Thymus (tissue), 11 donors: ENCODE results near the gene LHX3. TPM values are rescaled to one million over a fixed set of nuclear protein-coding genes. Genes with fewer than 3 reads are reported as not detected.

Source experiments
- DNase-seq, 9 donors: peaks; one replicate each; pipeline ENCODE4 v3.0.0-alpha.2; 2013; ENCODE audit warnings: low spot score in 9 of 9, low read depth in 6 of 9, missing footprints in 1 of 9
- H3K27ac ChIP-seq, 2 donors: one replicate each; pipeline ENCODE4 v1.5.1; 2013; ENCODE audit warnings: control low read depth in 1 of 2, low read depth in 1 of 2, low read length in 1 of 2, mild to moderate bottlenecking in 1 of 2, moderate library complexity in 1 of 2
- H3K27me3 ChIP-seq, 2 donors: one replicate each; pipeline ENCODE4 v1.5.1; 2013; ENCODE audit warnings: low read length in 1 of 2; ENCODE audit not compliant: control insufficient read depth in 2 of 2, insufficient read depth in 1 of 2
- H3K36me3 ChIP-seq, 2 donors: one replicate each; pipeline ENCODE4 v1.5.1; 2013; ENCODE audit warnings: low read length in 1 of 2, mild to moderate bottlenecking in 1 of 2, moderate library complexity in 1 of 2; ENCODE audit not compliant: control insufficient read depth in 2 of 2, insufficient read depth in 2 of 2
- H3K4me1 ChIP-seq, 2 donors: one replicate each; pipeline ENCODE4 v1.5.1; 2013; ENCODE audit warnings: low read length in 2 of 2; ENCODE audit not compliant: control insufficient read depth in 2 of 2, insufficient read depth in 2 of 2
- H3K4me3 ChIP-seq, 2 donors: one replicate each; pipeline ENCODE4 v1.5.1; 2013; ENCODE audit warnings: low read length in 2 of 2, control low read depth in 1 of 2, mild to moderate bottlenecking in 1 of 2
- H3K9me3 ChIP-seq, 2 donors: one replicate each; pipeline ENCODE4 v1.5.1; 2013; ENCODE audit warnings: low read length in 1 of 2, mild to moderate bottlenecking in 1 of 2; ENCODE audit not compliant: control insufficient read depth in 2 of 2, insufficient read depth in 1 of 2
- WGBS: extraction: QIAGEN DNeasy Blood & Tissue Kit; methylation state at CpG from one replicate; pipeline ENCODE4 v1.1.7; 2013; 5-methylcytosine and 5-hydroxymethylcytosine counted together
- polyA plus RNA-seq: library from polyadenylated mRNA; stranded (reverse); fragments of 200-250 nt; gene quantifications from one replicate; pipeline ENCODE4 v1.2.3, GENCODE V29; 2013
- total RNA-seq: library from RNA; stranded (reverse); fragments of 120-200 nt; gene quantifications from one replicate; pipeline ENCODE4 v1.2.4, GENCODE V29; 2013
- donor health status: healthy.

Gene LHX3
- total and polyA plus RNA-seq, 2 donors, result 0.09 to 0.23 TPM

DNA sequence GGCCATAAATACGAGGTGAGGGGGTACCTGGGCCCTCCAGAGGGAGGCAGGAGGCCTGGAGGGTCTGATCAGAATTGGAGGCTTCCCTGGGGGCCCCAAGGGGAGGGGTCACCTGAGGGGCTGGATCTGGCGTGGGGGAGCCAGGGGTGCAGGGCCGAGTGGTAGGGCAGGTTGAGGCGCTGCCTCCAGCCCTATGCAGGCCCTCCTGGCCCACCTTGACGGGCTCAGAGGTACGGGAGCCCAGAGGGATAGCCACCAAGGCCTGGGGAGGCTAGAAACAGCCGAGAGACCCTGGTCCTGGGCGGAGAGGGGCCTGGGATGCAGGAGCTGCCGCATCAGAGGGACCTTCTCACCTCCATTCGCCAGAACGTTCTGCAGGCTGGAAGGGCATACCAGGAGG is 24.3 kb downstream of the LHX3 start:
- Histone ChIP-seq H3K27me3 (peaks cover 2 to 45% of the 10 kb centered on the region in 2 donors), H3K4me1 (no peaks in the 10 kb centered on the region), H3K9me3 (no peaks in the 10 kb centered on the region), H3K36me3 (no peaks in the 10 kb centered on the region), H3K27ac (no peak overlapping the region), H3K4me3 (no peak overlapping the region)
- DNase-seq, result no peak
- 86% methylated on average over 11 of the region's 11 CpGs for WGBS

DNA sequence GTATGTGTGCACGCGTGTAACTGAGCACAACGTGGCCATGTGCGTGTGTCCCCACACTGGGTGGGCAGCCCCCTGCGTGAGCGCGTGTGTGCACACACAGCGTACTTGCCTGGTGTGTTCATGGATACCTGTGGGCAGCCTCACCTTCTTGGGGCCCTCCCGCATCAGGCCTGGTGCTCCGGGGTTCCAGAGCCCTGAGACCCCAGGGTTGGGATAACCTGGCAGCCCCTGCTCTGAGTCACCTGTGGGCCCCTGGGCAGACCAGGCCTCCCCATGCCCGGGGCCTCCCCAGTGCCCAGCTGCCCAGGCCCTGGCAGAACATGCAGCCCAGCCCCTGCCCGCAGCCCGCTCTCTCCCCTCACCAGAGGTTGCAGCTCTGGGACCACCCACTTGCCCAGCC is 25.2 kb downstream of the LHX3 start:
- H3K27ac ChIP-seq, result no peak overlapping the region
- H3K4me1 ChIP-seq, result no peaks in the 10 kb centered on the region
- H3K4me3 ChIP-seq, result no peak overlapping the region
- H3K27me3 ChIP-seq, result peaks cover 0 to 38% of the 10 kb centered on the region in 2 donors
- WGBS, result 95% methylated on average over 13 of the region's 13 CpGs
- H3K36me3 ChIP-seq, result no peaks in the 10 kb centered on the region
- DNase-seq, result no peak
- no peaks in the 10 kb centered on the region for H3K9me3 ChIP-seq

DNA sequence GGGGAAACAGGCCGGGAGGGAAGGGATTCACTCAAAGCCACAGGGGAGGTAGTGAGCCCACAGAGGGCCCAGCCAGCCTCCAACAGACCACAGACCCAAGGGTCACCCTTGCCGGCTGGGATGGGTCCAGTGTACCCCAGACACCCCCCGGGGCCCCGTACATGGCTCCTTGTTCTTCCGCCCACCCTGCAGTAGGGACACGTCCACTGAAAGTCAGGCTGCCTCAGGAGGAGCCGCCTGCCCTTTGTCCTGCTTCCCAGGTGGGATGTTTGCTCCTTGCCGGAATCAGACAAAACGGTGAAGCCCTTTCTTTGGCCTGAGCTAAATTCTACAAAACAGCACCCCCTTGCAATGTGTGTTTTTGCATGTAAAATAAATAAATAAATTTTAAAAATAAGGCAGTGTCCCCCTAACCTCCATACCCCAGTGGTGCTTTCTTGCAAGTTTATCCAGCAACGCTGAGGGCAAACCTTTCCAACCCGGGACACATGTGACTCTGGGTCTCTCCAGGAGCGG is 25.8 kb downstream of the LHX3 start:
- H3K27me3 ChIP-seq, result peaks cover 0 to 38% of the 10 kb centered on the region in 2 donors
- DNase-seq, result no peak
- H3K36me3 ChIP-seq, result no peaks in the 10 kb centered on the region
- 81% methylated on average over 12 of the region's 12 CpGs for WGBS
- no peaks in the 10 kb centered on the region for H3K4me1 ChIP-seq
- no peaks in the 10 kb centered on the region for H3K9me3 ChIP-seq
- no peak overlapping the region for H3K4me3 ChIP-seq
- H3K27ac ChIP-seq, result no peak overlapping the region

DNA sequence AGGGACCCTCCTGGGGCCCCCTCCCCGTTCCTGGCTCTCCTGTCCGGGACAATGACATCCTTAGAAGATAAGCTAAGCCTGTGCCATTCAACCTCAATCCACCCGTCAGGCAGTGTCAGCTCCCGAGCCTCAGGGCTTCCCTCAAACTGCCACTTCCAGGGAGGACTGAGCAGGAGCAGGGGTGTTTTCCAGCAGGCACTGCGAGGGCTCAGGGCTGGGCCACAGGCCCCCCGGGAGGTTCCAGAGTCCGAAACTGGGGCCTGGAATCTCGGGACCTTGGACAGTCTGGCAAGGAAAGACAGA is 26.2 kb downstream of the LHX3 start:
- Histone ChIP-seq H3K27me3 (peaks cover 0 to 38% of the 10 kb centered on the region in 2 donors), H3K9me3 (no peaks in the 10 kb centered on the region), H3K4me3 (no peak overlapping the region), H3K36me3 (no peaks in the 10 kb centered on the region), H3K4me1 (no peaks in the 10 kb centered on the region), H3K27ac (no peak overlapping the region)
- 71% methylated on average over 8 of the region's 8 CpGs for WGBS
- DNase-seq, result no peak

DNA sequence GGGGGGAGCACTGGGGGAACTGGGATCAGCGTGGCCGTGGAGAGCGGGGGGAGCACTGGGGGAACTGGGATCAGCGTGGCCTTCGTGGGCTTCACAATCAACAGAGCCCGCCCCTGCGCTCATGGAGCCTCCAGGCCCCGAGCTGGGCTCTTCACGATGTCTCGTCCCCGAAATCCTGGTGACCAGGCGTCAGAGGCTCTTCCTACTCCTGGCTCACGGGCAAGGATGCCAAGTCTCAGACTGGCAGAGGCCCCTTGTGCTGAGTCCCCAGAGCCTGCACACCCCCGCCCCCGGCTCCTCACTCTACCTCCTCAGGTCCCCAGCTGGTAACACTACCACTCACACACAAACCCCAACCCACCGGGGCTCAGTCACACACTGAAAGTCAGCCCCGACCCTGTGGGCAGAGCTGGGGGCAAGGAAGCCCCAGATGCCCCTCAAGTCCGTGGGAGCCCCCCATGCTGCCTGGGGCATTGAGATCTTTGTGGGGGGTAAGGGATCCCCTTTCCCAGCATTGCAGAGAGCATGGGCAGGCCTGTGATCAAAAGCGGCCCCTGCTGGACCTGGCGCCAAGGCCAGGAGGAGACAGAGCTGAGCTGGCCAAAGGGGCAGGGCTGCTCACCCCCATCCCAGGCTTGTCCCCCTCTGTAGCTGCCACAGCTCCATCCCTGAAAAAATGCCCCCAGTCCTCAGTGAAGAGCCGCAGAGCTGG is 26.7 kb downstream of the LHX3 start:
- Histone ChIP-seq H3K4me3 (no peak overlapping the region), H3K9me3 (no peaks in the 10 kb centered on the region), H3K27ac (no peak overlapping the region), H3K27me3 (peaks cover 0 to 35% of the 10 kb centered on the region in 2 donors), H3K4me1 (no peaks in the 10 kb centered on the region), H3K36me3 (no peaks in the 10 kb centered on the region)
- 94% methylated on average over 21 of the region's 21 CpGs for WGBS
- DNase-seq, result no peak

DNA sequence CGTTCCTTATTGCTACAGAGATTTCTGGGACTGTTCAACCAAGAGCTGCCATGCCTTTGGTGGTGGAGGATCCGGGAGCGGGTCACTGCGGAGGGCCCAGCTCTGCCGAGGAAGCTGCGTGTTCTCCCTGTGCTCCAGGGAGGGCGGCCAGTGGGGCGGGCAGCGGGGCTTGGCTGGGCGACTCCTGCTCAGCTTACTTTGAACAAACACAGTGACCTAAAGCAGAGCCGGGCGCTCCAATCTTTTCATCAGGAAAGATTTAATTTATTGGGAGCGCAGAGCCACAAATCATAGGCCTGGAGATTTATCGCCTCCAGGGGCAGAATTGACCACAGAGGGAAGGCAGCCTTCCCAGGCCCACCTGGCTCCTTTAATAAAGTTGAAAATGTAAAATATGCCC is 27.7 kb downstream of the LHX3 start:
- H3K36me3 ChIP-seq, result no peaks in the 10 kb centered on the region
- no peak overlapping the region for H3K27ac ChIP-seq
- H3K27me3 ChIP-seq, result peaks cover 0 to 28% of the 10 kb centered on the region in 2 donors
- no peaks in the 10 kb centered on the region for H3K9me3 ChIP-seq
- WGBS, result 96% methylated on average over 14 of the region's 14 CpGs
- DNase-seq, result no peak
- H3K4me3 ChIP-seq, result no peak overlapping the region
- H3K4me1 ChIP-seq, result no peaks in the 10 kb centered on the region

DNA sequence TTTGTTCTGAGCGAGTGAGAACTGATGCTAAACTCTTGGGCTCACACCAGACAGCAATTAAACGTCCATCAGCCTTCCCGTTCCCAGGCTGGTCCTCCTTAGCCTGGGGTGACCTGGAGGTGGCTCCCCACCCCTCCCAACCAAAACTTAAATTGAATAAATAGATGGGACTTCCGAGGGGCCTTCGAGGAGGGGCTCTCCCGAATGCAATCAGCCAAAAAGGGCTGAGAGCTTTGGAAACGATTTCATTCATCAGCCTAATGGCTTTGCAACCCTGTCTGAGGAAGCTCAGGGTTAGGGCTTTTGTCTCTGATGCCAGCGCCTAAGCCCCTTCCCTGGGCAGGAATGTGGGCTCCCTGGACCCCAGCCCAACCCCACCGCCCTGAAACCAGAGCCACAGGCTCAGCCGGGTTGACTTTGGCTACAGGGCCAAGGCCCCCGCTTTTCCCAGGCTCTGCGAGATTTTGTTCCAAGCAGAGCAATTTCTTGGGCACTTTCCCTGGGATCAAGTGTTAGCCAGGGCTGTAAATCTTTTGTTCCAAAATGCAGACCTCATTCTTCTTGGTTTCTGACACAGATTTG is 29.2 kb downstream of the LHX3 start:
- H3K36me3 ChIP-seq, result no peaks in the 10 kb centered on the region
- H3K4me3 ChIP-seq, result no peak overlapping the region
- 83% methylated on average over 12 of the region's 12 CpGs for WGBS
- H3K9me3 ChIP-seq, result no peaks in the 10 kb centered on the region
- peaks cover 0 to 32% of the 10 kb centered on the region in 2 donors for H3K27me3 ChIP-seq
- no peak for DNase-seq
- H3K27ac ChIP-seq, result no peak overlapping the region
- no peaks in the 10 kb centered on the region for H3K4me1 ChIP-seq

DNA sequence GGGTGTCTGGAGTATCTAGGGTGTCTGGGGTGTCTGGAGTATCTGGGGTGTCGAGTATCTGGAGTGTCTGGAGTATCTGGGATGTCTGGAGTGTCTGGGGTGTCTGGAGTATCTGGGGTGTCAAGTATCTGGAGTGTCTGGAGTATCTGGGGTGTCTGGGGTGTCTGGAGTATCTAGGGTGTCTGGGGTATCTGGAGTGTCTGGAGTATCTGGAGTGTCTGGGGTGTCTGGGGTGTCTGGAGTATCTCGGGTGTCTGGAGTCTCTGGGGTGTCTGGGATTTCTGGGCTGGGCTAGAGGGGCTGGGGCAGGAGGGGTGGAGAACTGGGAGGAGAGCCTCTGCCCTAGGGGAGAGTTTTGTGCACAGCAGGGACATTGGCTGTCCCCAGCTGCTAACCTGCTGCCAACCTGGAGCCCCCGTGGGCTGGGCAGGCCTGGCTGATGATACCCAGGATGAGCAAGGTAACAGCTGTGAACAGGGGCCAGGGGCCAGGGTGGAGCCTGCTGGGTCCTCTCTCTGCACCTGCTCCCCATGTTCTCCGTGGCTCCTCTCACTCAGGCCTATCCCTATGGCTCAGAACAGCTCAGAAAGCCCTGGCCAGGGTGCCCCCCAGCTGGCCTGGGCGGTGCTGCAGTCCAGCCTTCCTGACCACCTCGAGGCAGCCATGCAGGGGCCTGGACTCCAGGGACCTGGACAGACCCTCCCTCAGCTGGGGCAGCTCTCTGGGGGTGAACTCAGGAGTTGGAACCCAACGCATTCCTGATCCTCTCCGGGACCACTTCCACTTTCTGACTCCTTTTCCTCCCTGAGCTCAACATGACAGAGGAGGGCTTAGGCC is 29.9 kb downstream of the LHX3 start:
- no peaks in the 10 kb centered on the region for H3K4me1 ChIP-seq
- WGBS, result 78% methylated on average over 8 of the region's 8 CpGs
- no peaks in the 10 kb centered on the region for H3K9me3 ChIP-seq
- peaks cover 0 to 32% of the 10 kb centered on the region in 2 donors for H3K27me3 ChIP-seq
- no peaks in the 10 kb centered on the region for H3K36me3 ChIP-seq
- no peak for DNase-seq
- H3K4me3 ChIP-seq, result no peak overlapping the region
- no peak overlapping the region for H3K27ac ChIP-seq

DNA sequence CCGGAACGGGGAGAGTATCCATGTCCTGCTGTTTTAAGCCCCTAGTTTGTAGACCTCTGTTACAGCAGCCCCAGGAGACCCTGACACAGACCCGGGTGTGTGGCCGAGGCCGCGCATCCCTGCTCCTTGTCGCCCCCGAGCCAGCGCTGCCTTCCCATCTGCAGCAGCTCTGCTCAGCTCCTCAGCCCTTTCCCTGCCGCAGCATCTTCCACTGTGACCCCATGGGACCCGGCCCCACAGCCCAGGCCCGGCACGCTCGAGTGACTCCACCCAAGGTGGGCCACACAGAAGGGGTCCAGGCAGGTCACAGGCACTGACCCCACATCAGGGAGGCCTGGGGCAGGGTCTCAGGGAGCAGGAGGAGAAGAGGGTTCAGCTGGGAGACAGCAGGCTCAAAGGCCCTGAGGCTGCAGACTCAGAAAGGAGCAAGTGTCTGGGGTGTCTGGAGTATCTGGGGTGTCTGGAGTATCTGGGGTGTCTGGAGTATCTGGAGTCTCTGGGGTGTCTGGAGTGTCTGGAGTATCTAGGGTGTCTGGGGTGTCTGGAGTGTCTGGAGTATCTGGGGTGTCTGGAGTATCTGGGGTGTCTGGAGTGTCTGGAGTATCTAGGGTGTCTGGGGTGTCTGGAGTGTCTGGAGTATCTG is 31.2 kb downstream of the LHX3 start:
- Histone ChIP-seq H3K4me3 (no peak overlapping the region), H3K4me1 (no peaks in the 10 kb centered on the region), H3K36me3 (no peaks in the 10 kb centered on the region), H3K9me3 (no peaks in the 10 kb centered on the region), H3K27me3 (peaks cover 0 to 29% of the 10 kb centered on the region in 2 donors), H3K27ac (no peak overlapping the region)
- 95% methylated on average over 14 of the region's 14 CpGs for WGBS
- no peak for DNase-seq
